G401 (cell line): ENCODE measurements around the gene MYO5B. TPM values are rescaled to one million over a fixed set of nuclear protein-coding genes. Genes with fewer than 3 reads are reported as not detected.
A peak's percentile ranks its signal among the peaks of the same experiment; 100 is the strongest.

Experiments used
- DNase-seq: peaks from one replicate; pipeline ENCODE4 v3.0.0-alpha.2; 2015; ENCODE audit warnings: low spot score
- in situ Hi-C: cut with HindIII; loops from 2 replicates; pipeline ENCODE4 v1.10.0; 2016; ENCODE audit warnings: low sequenced_read_pairs, mixed read lengths
- total RNA-seq: library from RNA; depleted of rRNA; stranded (reverse); fragments of >200 nt; shearing (Covaris generic); gene quantifications from 2 replicates; pipeline ENCODE4 v1.2.3, GENCODE V29; 2014

MYO5B gene
- total RNA-seq, 1 experiment from 2014 or later, result not detected

DNA sequence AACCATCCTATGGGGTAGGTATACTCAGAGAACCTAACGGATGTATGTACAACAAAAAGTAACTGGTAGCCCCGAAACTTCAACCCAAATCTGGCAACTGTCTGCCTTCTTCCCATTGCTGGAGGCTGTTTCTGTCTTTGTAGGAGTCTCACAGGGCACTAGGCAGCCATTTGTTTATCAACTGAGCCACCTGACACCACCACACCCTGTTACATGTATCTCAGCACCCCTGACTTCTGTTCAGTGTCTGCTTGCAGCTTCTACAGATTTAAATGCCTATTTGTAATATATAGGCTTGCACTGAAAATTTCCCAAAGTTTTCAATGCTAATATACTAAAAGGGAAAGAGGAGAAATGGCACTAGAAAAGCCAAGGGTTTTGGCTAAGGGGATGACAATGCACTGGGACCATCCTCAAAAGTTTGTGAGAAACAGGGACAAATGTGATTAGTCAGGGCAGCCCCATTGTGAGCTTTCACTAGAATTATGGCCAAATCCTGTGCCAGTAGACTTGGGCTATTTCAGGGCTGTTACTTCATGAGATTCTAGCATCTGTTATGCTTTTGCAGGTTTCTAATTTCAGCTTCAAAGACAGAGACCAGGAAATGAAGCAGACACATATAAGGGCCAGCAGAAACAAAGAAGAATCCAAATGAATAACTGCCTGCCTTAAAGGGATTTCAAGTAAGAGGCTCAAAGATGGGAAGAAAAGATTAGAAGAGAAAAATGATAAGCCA lies 103.3 kb downstream of the MYO5B start:
- no peak for DNase-seq
- in situ Hi-C loops, result no loop called here

GRCh38 chr18:50090370-50091312 lies 104.3 kb downstream of the MYO5B start:
- in situ Hi-C loops, result no loop called here

GRCh38 chr18:50089702-50090101 lies 105.2 kb downstream of the MYO5B start:
- DNase-seq, result no peak
- in situ Hi-C loops, result no loop called here

More at GRCh38 chr18:50090370-50091312, 104.3 kb downstream of the MYO5B start:
- no peak for DNase-seq

GRCh38 chr18:50083708-50084107 lies 111.2 kb downstream of the MYO5B start:
- in situ Hi-C loops, result no loop called here
- DNase-seq, result no peak

DNA sequence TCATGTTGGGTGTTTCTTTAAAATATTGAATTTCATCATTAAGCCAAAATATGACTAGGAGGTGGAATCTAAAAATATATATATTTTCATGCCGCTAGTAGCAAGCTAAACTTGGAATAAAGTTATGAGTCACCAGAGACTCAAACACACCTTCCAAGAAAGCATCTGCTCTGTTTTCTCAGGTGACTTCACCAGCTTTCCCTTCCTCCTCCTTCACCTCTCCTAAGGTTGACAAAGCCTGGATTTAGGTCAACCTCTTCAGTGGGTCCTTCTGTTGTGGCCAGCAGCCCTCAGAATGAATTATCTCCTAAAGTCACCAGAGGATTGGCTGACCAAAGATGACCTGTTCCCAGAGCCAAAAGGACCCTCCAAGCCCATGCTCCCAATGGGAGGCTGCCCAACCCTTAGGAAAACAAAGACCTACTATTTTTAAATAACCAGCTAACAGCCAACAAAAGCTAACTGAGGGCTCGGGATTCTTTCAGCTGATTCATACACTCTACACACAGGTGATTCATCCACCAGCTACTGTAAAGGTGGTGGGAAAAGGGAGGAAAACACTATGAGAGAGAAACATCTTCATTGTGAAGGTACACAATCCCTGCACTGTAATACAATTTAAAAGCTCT lies 113.9 kb downstream of the MYO5B start:
- in situ Hi-C loops, result no loop called here
- DNase-seq, result no peak

DNA sequence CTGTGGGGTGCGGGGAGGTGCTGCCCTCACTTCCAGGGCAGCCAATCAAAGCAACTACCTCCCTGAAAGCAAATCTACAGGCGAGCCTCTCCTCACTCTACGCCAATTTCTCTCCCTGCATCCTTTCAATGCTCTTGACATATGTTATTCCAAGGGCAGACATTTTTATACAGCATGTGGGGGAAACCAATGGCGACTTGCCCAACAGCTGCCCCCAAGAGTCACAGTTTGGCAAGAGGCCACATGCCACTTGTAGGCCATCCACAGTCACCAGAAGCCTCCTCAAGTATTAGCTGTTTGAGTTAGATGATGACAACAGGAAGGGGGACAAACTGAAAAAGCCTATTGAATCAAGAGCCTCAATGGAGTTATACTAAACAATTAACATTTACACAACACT lies 114.6 kb downstream of the MYO5B start:
- in situ Hi-C loops, result no loop called here
- DNase-seq, result no peak

- DNase-seq, result peak; percentile 90
- in situ Hi-C loops, result no loop called here
Observed at GRCh38 chr18:50079571-50080295, 115.2 kb downstream of the MYO5B start.

DNA sequence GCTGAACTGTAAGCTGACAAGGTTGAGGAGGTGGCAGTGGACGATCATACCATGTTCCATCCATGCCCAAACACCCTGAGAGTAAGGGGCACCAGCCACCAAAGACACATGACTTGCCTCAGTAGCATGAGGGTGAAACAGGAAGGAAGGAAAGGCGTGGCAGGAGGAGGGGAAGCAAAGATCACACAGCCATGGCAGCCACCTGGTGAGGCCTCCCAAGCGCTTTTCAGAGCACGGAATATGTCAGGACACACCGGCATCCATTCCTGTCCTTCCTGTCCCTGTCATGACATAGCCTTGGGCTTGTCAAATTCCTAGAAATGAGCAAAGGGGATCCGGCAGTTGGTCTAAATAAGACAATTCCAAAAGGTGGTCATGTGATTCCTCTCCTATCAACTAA lies 118.7 kb downstream of the MYO5B start:
- no peak for DNase-seq
- in situ Hi-C loops, result no loop called here

GRCh38 chr18:50075772-50076171 lies 119.2 kb downstream of the MYO5B start:
- in situ Hi-C loops, result no loop called here
- no peak for DNase-seq

- no peak for DNase-seq
- in situ Hi-C loops, result no loop called here
Observed at GRCh38 chr18:50074404-50074803, 120.5 kb downstream of the MYO5B start.

GRCh38 chr18:50073319-50073718 lies 121.6 kb downstream of the MYO5B start:
- in situ Hi-C loops, result no loop called here
- DNase-seq, result no peak

GRCh38 chr18:50072146-50072545 lies 122.8 kb downstream of the MYO5B start:
- in situ Hi-C loops, result no loop called here
- DNase-seq, result no peak

GRCh38 chr18:50071397-50071796 lies 123.5 kb downstream of the MYO5B start:
- no peak for DNase-seq
- in situ Hi-C loops, result no loop called here

DNA sequence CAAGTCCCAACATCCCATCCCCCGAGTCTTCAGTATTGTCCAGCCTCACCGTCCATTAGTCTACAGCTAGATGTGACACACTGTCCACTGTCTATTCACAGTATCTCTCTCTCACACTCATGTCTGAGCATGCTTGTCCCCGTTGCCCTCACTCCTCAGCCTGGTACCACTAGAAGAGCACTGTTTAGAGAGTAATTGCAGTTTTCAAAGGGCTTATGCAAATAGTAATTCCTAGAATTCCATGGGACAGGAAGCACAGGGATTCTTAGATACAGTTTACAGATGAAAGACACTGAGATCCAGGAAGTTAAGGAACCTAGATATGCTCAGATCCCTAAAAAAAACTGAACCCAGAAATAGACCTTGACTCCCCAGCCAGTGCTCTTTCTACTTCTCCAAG lies 125.5 kb downstream of the MYO5B start:
- no peak for DNase-seq
- in situ Hi-C loops, result no loop called here

- in situ Hi-C loops, result no loop called here
Observed at GRCh38 chr18:50065527-50065926, 129.4 kb downstream of the MYO5B start.

GRCh38 chr18:50065039-50065438 lies 129.9 kb downstream of the MYO5B start:
- in situ Hi-C loops, result no loop called here
- DNase-seq, result no peak

More at GRCh38 chr18:50065527-50065926, 129.4 kb downstream of the MYO5B start:
- DNase-seq, result no peak

DNA sequence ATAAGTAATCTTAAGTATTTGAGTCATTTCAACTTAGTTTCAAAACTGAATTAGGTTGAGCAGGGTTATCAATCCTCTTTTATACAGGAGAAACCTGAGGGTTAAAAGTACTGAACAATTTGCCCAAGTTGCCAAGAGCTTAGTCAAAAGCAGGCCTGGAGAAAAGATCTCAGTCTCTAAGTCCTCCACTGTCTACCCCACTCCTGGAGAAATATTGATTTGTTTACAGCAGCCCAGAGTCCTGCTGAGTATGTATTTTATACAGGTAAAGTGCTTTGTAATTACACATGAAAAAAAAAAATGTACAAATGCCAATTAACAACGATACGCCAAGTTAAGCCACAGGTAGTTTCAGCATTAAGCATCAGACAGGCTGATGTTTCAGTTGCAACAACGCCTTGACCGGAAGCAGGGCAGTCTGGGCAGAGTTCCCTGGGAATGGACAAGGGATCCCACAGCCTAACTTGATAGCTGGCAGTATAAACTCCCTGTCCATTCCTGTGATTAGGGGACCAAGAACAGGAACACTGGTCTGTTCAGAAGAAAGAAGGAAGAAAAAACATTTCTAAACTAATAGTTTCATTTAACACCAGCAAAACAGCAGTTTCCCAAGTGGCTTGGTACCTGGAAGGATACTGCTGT lies 132.9 kb downstream of the MYO5B start:
- in situ Hi-C loops, result no loop called here
- DNase-seq, result no peak

- in situ Hi-C loops, result no loop called here
Observed at GRCh38 chr18:50060822-50061221, 134.1 kb downstream of the MYO5B start.

DNA sequence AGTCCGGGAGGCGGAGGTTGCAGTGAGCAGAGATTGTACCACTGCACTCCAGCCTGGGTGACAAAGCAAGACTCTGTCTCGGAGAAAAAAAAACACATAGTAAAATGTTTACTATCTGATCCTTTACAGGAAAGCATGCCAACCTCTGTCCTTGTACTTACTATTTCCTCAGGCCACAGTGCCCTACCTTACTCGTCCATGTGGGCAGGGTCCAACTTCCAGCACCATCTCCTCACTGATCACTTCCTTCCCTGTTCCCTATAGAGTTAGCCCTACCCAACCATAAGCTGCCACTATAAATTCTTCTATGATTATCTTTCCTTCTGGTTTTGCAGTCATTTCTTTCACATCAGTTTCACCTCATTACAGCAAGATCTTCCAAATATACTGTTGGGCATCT lies 136.2 kb downstream of the MYO5B start:
- in situ Hi-C loops, result no loop called here
- no peak for DNase-seq

More at GRCh38 chr18:50060822-50061221, 134.1 kb downstream of the MYO5B start:
- DNase-seq, result no peak
